ENCODE data around the gene ZBTB49.

ZBTB49 gene

GRCh38 chr4:4356106-4357041, 66.3 kb downstream of the ZBTB49 start:
- no peak for DNase-seq (ENCODE audit: low read depth in 2 of 2)

- no peak for DNase-seq (ENCODE audit: low read depth in 2 of 2)
Measured at GRCh38 chr4:4358093-4358854, 68.2 kb downstream of the ZBTB49 start.

DNA sequence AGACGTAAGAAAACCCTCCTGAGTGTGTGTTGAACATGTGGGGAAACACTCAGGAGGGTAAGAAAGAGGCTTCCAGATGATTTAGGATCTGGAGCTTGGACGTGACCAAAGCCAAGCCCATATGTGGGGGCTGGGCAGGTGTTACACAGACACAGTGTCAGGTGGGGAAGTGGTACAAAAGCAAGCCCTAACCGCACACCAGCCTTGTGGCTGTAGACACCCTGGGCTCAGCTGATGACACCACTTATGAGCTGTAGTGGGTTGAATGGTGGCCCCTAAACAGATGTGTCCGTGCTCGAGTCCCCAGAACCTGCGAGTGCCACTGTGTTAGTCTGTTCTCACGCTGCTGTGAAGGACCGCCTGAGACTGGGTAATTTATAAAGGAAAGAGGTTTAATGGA, 71.8 kb downstream of the ZBTB49 start:
- no peak for DNase-seq (ENCODE audit: low read depth in 2 of 2)

DNA sequence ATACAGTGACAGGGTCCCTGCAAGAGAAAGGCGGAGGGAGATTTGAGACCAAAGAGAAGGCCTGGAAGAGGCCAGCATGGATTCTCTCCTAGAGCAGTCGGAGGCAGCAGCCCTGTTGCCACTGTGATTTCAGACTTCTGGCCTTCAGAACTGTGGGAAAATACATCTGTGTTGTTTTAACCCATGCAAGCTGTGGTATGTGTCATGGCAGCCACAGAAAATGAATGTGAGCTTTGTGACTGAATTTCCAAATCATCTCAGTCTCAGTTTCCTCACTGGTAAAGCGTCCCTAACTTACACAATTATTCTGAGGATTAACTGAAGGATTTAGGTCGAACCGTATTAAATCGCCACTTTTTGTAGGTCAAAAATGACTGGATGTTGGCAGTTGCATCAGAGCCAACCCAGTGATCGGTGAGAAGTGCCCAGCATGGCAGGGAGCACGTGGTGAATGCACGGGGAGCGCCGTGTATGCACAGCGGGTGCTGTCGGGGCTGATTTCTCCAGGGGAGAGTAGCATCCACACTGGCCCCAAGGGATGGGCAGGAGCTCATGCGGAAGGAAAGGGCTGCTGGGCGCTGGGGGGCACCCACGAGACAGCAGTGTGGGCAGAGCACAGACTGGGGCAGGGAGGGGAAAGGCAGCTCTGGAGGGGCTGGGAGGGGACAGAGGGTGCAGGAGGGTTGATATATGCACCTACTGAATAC, 73.1 kb downstream of the ZBTB49 start:
- DNase-seq (ENCODE audit: low read depth in 2 of 2) = no peak

DNA sequence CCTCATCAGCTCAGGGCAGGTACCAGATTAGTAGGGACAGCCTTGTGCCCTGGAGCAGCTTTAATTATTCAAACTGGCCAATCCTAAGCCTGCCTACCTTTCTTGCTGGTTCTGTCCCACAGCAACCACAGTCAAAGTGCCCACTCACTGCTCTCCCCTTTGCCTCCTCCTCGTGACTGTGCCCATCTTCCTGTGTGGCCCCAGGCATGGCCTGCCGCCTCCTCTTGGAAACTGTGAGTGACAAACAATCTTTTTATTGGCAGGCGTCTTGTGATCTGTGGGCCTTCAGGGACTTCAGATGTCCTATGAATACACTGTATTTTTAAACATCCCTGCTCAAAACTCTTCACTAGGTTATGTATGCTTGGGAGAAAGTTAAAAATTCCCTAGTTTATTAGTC, 74.0 kb downstream of the ZBTB49 start:
- DNase-seq (ENCODE audit: low read depth in 2 of 2) = no peak

DNA sequence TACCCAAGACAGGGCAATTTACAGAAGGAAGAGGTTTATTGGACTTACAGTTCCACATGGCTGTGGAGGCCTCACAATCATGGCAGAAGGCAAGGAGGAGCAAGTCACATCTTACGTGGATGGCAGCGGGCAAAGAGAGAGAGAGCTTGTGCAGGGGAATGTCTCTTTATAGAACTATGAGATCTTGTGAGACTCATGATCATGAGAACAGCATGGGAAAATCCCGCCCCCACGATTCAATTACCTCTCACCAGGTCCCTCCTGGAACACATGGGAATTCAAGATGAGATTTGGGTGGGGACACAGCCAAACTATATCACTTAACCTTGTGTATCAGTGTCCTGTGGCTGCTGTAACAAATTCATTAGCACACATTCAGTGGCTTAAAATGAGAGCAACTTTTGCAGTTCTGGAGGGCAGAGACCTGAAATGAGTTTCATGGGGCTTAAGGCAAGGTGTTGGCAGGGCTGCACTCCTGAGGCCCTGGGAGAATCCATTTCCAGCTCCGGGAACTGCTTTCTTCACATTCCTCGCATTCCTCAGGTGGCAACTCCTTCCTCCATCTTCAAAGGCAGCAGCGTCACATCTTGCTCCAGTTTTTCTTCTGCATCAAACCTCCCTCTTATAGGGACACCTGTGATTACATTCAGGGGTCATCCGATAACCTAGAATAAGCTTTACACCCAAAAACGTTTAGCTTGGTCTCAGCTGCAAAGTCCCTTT, 74.6 kb downstream of the ZBTB49 start:
- no peak for DNase-seq (ENCODE audit: low read depth in 2 of 2)

- DNase-seq (ENCODE audit: low read depth in 2 of 2) = no peak
Measured at GRCh38 chr4:4368809-4369580, 78.9 kb downstream of the ZBTB49 start.
